ENCODE measurements around the gene CYFIP2. TPM values are rescaled to one million over a fixed set of nuclear protein-coding genes. Genes with fewer than 3 reads are reported as not detected.

CYFIP2 gene
- total RNA-seq, 1 donor from 2014 or later, result 392 TPM

Other genes starting within 250 kb of the CYFIP2 start
- 9.3 and 10.2 TPM in 2 replicates for gene HAVCR1, start 207.0 kb upstream of the CYFIP2 start, total RNA-seq
- gene HAVCR2, start 157.1 kb upstream of the CYFIP2 start, total RNA-seq, result 215 and 218 TPM in 2 replicates
- 13.2 and 15.0 TPM in 2 replicates for gene MED7, start 123.3 kb upstream of the CYFIP2 start, total RNA-seq
- not detected in 2 replicates for gene GARIN3, start 99.9 kb upstream of the CYFIP2 start, total RNA-seq
- 295 and 307 TPM in 2 replicates for gene ITK, start 85.3 kb upstream of the CYFIP2 start, total RNA-seq
- gene NIPAL4, start 194.1 kb downstream of the CYFIP2 start, total RNA-seq, result 0.54 and 1.0 TPM in 2 replicates

All from T-helper 1 cell treated with Interleukin-12 subunit alpha and Interleukin-12 subunit beta and Interleukin-4 antibody, amounts not matched to agents 30 ng/mL and 1 ng/mL, for 36 hours (primary cell).